Suppressor macrophage (primary cell): Measurements from ENCODE around the gene AQP12A.

ENCODE experiments used
- DNase-seq, 4 experiments: peaks; one replicate each; pipeline ENCODE4 v3.0.0-alpha.2; 2020 to 2022

Gene AQP12A

DNA sequence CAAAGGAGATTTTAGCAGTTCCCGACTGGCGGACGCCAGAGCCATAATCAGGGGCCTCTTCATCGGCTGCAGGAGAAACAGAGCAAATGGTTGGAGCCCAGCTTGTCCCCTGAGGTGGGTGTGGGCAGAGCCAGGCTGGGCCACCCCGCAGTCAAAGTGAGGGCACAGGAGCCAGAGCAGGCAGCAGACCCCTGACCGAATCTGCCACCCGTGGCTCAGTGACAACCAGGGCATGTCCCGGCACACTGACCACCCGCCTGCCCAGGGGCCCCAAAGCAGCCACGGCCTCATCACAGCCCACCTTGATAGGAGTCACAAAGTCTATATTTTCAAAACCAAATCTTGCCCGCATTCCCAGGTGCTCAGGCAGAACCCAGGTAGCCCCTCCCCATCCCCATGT lies 55.6 kb downstream of the AQP12A start:
- no peak for DNase-seq
